Suppressor macrophage (primary cell): Measurements from ENCODE around the gene CEP112.

Experiments
- DNase-seq, 4 experiments: peaks; one replicate each; pipeline ENCODE4 v3.0.0-alpha.2; 2020 to 2022

Gene CEP112

GRCh38 chr17:65984299-65984698, 207.6 kb downstream of the CEP112 start:
- no peak for DNase-seq

- no peak for DNase-seq
Observed at GRCh38 chr17:65978871-65979270, 213.1 kb downstream of the CEP112 start.

- no peak for DNase-seq
Observed at GRCh38 chr17:65977041-65977440, 214.9 kb downstream of the CEP112 start.

- peak; percentile 66 to 81 (median 70) for DNase-seq
Observed at GRCh38 chr17:65975878-65976277, 216.1 kb downstream of the CEP112 start.

GRCh38 chr17:65973237-65973636, 218.7 kb downstream of the CEP112 start:
- no peak for DNase-seq

GRCh38 chr17:65967372-65967771, 224.6 kb downstream of the CEP112 start:
- no peak for DNase-seq

- DNase-seq, result no peak
Observed at GRCh38 chr17:65966072-65966695, 225.7 kb downstream of the CEP112 start.

GRCh38 chr17:65963179-65963578, 228.8 kb downstream of the CEP112 start:
- no peak for DNase-seq

GRCh38 chr17:65959630-65960029, 232.3 kb downstream of the CEP112 start:
- no peak for DNase-seq

- no peak for DNase-seq
Observed at GRCh38 chr17:65956814-65957213, 235.1 kb downstream of the CEP112 start.

- no peak for DNase-seq
Observed at GRCh38 chr17:65954148-65954449, 237.8 kb downstream of the CEP112 start.

GRCh38 chr17:65953316-65954147, 238.4 kb downstream of the CEP112 start:
- DNase-seq, result no peak

- no peak for DNase-seq
Observed at GRCh38 chr17:65952586-65952985, 239.3 kb downstream of the CEP112 start.

- DNase-seq, result no peak
Observed at GRCh38 chr17:65952015-65952414, 239.9 kb downstream of the CEP112 start.

GRCh38 chr17:65947831-65948230, 244.1 kb downstream of the CEP112 start:
- no peak for DNase-seq

GRCh38 chr17:65942592-65942991, 249.3 kb downstream of the CEP112 start:
- no peak for DNase-seq

GRCh38 chr17:65941356-65941899, 250.5 kb downstream of the CEP112 start:
- DNase-seq, result no peak

GRCh38 chr17:65936013-65936412, 255.9 kb downstream of the CEP112 start:
- no peak for DNase-seq

GRCh38 chr17:65933290-65933689, 258.6 kb downstream of the CEP112 start:
- no peak for DNase-seq

- DNase-seq, result no peak
Observed at GRCh38 chr17:65931246-65932149, 260.4 kb downstream of the CEP112 start.

GRCh38 chr17:65930140-65930730, 261.7 kb downstream of the CEP112 start:
- no peak for DNase-seq

- DNase-seq, result no peak
Observed at GRCh38 chr17:65926599-65926998, 265.3 kb downstream of the CEP112 start.
